Measurements from ENCODE around the gene ADAMTS18. TPM values are rescaled to one million over a fixed set of nuclear protein-coding genes. Genes with fewer than 3 reads are reported as not detected.

ADAMTS18 gene
- total RNA-seq, 1 experiment from 2014 or later, result not detected

GRCh38 chr16:77324729-77325128, 110.1 kb downstream of the ADAMTS18 start:
- DNase-seq (ENCODE audit: low read depth, low spot score), result no peak
- no TSS peak for BruUV-seq (replicated peaks)
- Histone ChIP-seq H3K4me1 (ENCODE audit: control insufficient read depth in 1 of 2, insufficient read depth in 2 of 2, low read length in 2 of 2) (no peaks in the 10 kb centered on the region), H4K20me1 (ENCODE audit: insufficient read depth) (no peaks in the 10 kb centered on the region), H3K4me2 (ENCODE audit: low read length) (no peak overlapping the region), H3K9me3 (ENCODE audit: control insufficient read depth in 1 of 2, insufficient read depth in 1 of 2, low read depth in 1 of 2, low read length in 2 of 2) (no peaks in the 10 kb centered on the region), H2AFZ (ENCODE audit: low read depth, low read length, poor library complexity, severe bottlenecking) (no peak overlapping the region), H3K27me3 (ENCODE audit: insufficient read depth, low read length) (peaks cover 60% of the 10 kb centered on the region), H3K9ac (ENCODE audit: low read length) (no peak overlapping the region), H3K4me3 (replicated peaks in 1 of 2; ENCODE audit: low read depth in 1 of 2, low read length in 2 of 2) (no peak overlapping the region), H3K36me3 (ENCODE audit: control insufficient read depth in 1 of 2, insufficient read depth in 2 of 2, low read length in 2 of 2) (no peaks in the 10 kb centered on the region), H3K27ac (ENCODE audit: low read depth, low read length) (no peak overlapping the region), H3K9me2 (ENCODE audit: insufficient read depth) (no peaks in the 10 kb centered on the region), H3K79me2 (ENCODE audit: insufficient read depth, low read length) (no peaks in the 10 kb centered on the region)
- CTCF ChIA-PET, result no interaction called here
- TF ChIP-seq YY1 (IDR thresholded peaks at IDR 0.05; ENCODE audit: extremely low read depth, insufficient replicate concordance, low read depth, low read length), result no peak
- TF ChIP-seq SP1 (IDR thresholded peaks at IDR 0.05; ENCODE audit: low read depth), result no peak
- TF ChIP-seq EZH2 (IDR thresholded peaks at IDR 0.05), result no peak
- TF ChIP-seq RAD21 (IDR thresholded peaks at IDR 0.05; ENCODE audit: low read depth), result no peak
- no peak for TF ChIP-seq CEBPB (IDR thresholded peaks at IDR 0.05; ENCODE audit: low read depth)
- no peak for TF ChIP-seq ZFX (IDR thresholded peaks at IDR 0.05)
- no peak for TF ChIP-seq SRF (IDR thresholded peaks at IDR 0.05; ENCODE audit: low read depth)
- TF ChIP-seq POLR2AphosphoS5 (IDR thresholded peaks at IDR 0.05; ENCODE audit: low read depth, low read length), result no peak
- no peak for TF ChIP-seq EZH2phosphoT487 (IDR thresholded peaks at IDR 0.05; ENCODE audit: borderline replicate concordance)
- POLR2A ChIA-PET, result no interaction called here
- no peak for ATAC-seq
- RAD21 ChIA-PET (ENCODE audit: low non-redundant PET in 1 of 2, low total read pairs in 2 of 2, uncharacterized antibody in 2 of 2, unreplicated experiment in 2 of 2), result no interaction called here
- intact Hi-C loops (cut with micrococcal nuclease), result no loop called here

- no peak for ATAC-seq
- Histone ChIP-seq H3K36me3 (ENCODE audit: control insufficient read depth in 1 of 2, insufficient read depth in 2 of 2, low read length in 2 of 2) (no peaks in the 10 kb centered on the region), H3K79me2 (ENCODE audit: insufficient read depth, low read length) (no peaks in the 10 kb centered on the region), H3K4me1 (ENCODE audit: control insufficient read depth in 1 of 2, insufficient read depth in 2 of 2, low read length in 2 of 2) (no peaks in the 10 kb centered on the region), H4K20me1 (ENCODE audit: insufficient read depth) (no peaks in the 10 kb centered on the region), H3K27me3 (ENCODE audit: insufficient read depth, low read length) (peaks cover 66% of the 10 kb centered on the region), H3K4me2 (ENCODE audit: low read length) (no peak overlapping the region), H3K4me3 (replicated peaks in 1 of 2; ENCODE audit: low read depth in 1 of 2, low read length in 2 of 2) (no peak overlapping the region), H3K9me2 (ENCODE audit: insufficient read depth) (no peaks in the 10 kb centered on the region), H2AFZ (ENCODE audit: low read depth, low read length, poor library complexity, severe bottlenecking) (no peak overlapping the region), H3K27ac (ENCODE audit: low read depth, low read length) (no peak overlapping the region), H3K9ac (ENCODE audit: low read length) (no peak overlapping the region), H3K9me3 (ENCODE audit: control insufficient read depth in 1 of 2, insufficient read depth in 1 of 2, low read depth in 1 of 2, low read length in 2 of 2) (no peaks in the 10 kb centered on the region)
- intact Hi-C loops (cut with micrococcal nuclease), result no loop called here
- RAD21 ChIA-PET (ENCODE audit: low non-redundant PET in 1 of 2, low total read pairs in 2 of 2, uncharacterized antibody in 2 of 2, unreplicated experiment in 2 of 2), result no interaction called here
- no peak for DNase-seq (ENCODE audit: low read depth, low spot score)
- CTCF ChIA-PET, result no interaction called here
- POLR2A ChIA-PET, result no interaction called here
- BruUV-seq (replicated peaks), result no TSS peak
- no peak for TF ChIP-seq ZBTB33 (IDR thresholded peaks at IDR 0.05; ENCODE audit: extremely low read depth, insufficient replicate concordance, low read length)
- TF ChIP-seq JUND (IDR thresholded peaks at IDR 0.05), result no peak
- TF ChIP-seq ELF1 (IDR thresholded peaks at IDR 0.05; ENCODE audit: borderline replicate concordance, low read depth), result no peak
- no peak for TF ChIP-seq SIN3A (IDR thresholded peaks at IDR 0.05; ENCODE audit: low read depth)
- no peak for TF ChIP-seq ATF3 (IDR thresholded peaks at IDR 0.05)
- TF ChIP-seq EGR1 (IDR thresholded peaks at IDR 0.05; ENCODE audit: low read depth), result no peak
- TF ChIP-seq CTCF (IDR thresholded peaks at IDR 0.05 in 2 of 3, conservative IDR thresholded peaks at IDR 0.05 in 1 of 3; ENCODE audit: borderline replicate concordance in 1 of 3, insufficient read depth in 1 of 3, low read depth in 2 of 3, low read length in 2 of 3), result no peak
- TF ChIP-seq ZFX (IDR thresholded peaks at IDR 0.05), result no peak
- TF ChIP-seq FOSL1 (IDR thresholded peaks at IDR 0.05; ENCODE audit: low read depth), result no peak
- TF ChIP-seq ZNF274 (IDR thresholded peaks at IDR 0.05; ENCODE audit: low read depth, low read length), result no peak
- no peak for TF ChIP-seq POLR2AphosphoS5 (IDR thresholded peaks at IDR 0.05; ENCODE audit: low read depth, low read length)
Observed at GRCh38 chr16:77323695-77324094, 111.1 kb downstream of the ADAMTS18 start.
